MM.1S (cell line): Measurements from ENCODE around the gene HOXB5.

Experiments
- DNase-seq: peaks from one replicate; pipeline ENCODE4 v3.0.0-alpha.2; 2015
- H2AFZ ChIP-seq: fragments of 300-600 bp; sonication (generic); 2 replicates; pipeline ENCODE4 v1.6.0; 2016; ENCODE audit warnings: antibody characterized with exemption, low read length
- H3F3A ChIP-seq: fragments of 300-600 bp; sonication (generic); 2 replicates; pipeline ENCODE4 v1.6.1; 2016; ENCODE audit warnings: mild to moderate bottlenecking, antibody characterized with exemption, low read length, moderate library complexity, mixed read lengths; ENCODE audit not compliant: insufficient read depth
- H3K27ac ChIP-seq: fragments of 300-600 bp; sonication (generic); 2 replicates; pipeline ENCODE4 v1.5.1; 2016; ENCODE audit warnings: mild to moderate bottlenecking, low read length
- H3K27me3 ChIP-seq: fragments of 300-600 bp; sonication (generic); replicated peaks from 2 replicates; pipeline ENCODE4 v1.6.0; 2016; ENCODE audit warnings: low read length; ENCODE audit not compliant: insufficient read depth
- H3K36me3 ChIP-seq: fragments of 300-600 bp; sonication (generic); replicated peaks from 2 replicates; pipeline ENCODE4 v1.6.1; 2016; ENCODE audit warnings: mild to moderate bottlenecking, low read length, mixed read lengths; ENCODE audit not compliant: insufficient read depth
- H3K4me1 ChIP-seq: fragments of 300-600 bp; sonication (generic); 2 replicates; pipeline ENCODE4 v1.6.1; 2016; ENCODE audit warnings: low read length, mixed read lengths
- H3K4me2 ChIP-seq: fragments of 300-600 bp; sonication (generic); 2 replicates; pipeline ENCODE4 v1.6.0; 2016; ENCODE audit warnings: low read depth, low read length
- H3K4me3 ChIP-seq: fragments of 300-600 bp; sonication (generic); 2 replicates; pipeline ENCODE4 v1.5.1; 2016; ENCODE audit warnings: low read length, mixed read lengths
- H3K79me2 ChIP-seq: fragments of 300-600 bp; sonication (generic); 2 replicates; pipeline ENCODE4 v1.6.1; 2016; ENCODE audit warnings: mixed run types, low read length, mixed read lengths
- H3K9ac ChIP-seq: fragments of 300-600 bp; sonication (generic); 2 replicates; pipeline ENCODE4 v1.6.1; 2016; ENCODE audit warnings: low read length, mixed read lengths
- H3K9me2 ChIP-seq: fragments of 300-600 bp; sonication (generic); replicated peaks from 2 replicates; pipeline ENCODE4 v1.6.1; 2016; ENCODE audit warnings: mild to moderate bottlenecking, low read length, mixed read lengths; ENCODE audit not compliant: insufficient read depth
- H3K9me3 ChIP-seq: fragments of 300-600 bp; sonication (generic); replicated peaks from 2 replicates; pipeline ENCODE4 v1.6.1; 2016; ENCODE audit warnings: mild to moderate bottlenecking, low read length, mixed read lengths; ENCODE audit not compliant: insufficient read depth
- H4K20me1 ChIP-seq: fragments of 300-600 bp; sonication (generic); 2 replicates; pipeline ENCODE4 v1.6.1; 2016; ENCODE audit warnings: mild to moderate bottlenecking, low read length, moderate library complexity, mixed read lengths; ENCODE audit not compliant: insufficient read depth
- CTCF ChIP-seq: fragments of 300-600 bp; sonication (generic); IDR thresholded peaks from 2 replicates; pipeline ENCODE4 v1.5.1; 2016; ENCODE audit warnings: antibody characterized with exemption, low read length, mixed read lengths
- EZH2 ChIP-seq: fragments of 300-600 bp; sonication (generic); optimal IDR thresholded peaks from 2 replicates; pipeline ENCODE3; 2017; ENCODE audit warnings: low read depth, mild to moderate bottlenecking, antibody characterized with exemption, low read length, mixed read lengths
- EZH2phosphoT487 ChIP-seq: fragments of 300-600 bp; sonication (generic); IDR thresholded peaks from 2 replicates; pipeline ENCODE4 v1.6.1; 2018; ENCODE audit warnings: antibody characterized with exemption, low read length

HOXB5 gene

GRCh38 chr17:48627118-48627597, 33.6 kb upstream of the HOXB5 start:
- H3K9ac ChIP-seq, result no peak overlapping the region
- no peaks in the 10 kb centered on the region for H3F3A ChIP-seq
- no peaks in the 10 kb centered on the region for H3K79me2 ChIP-seq
- H3K36me3 ChIP-seq, result no peaks in the 10 kb centered on the region
- no peak overlapping the region for H2AFZ ChIP-seq
- H3K4me2 ChIP-seq, result peak overlapping the region; percentile 62; the same call in 1 of the 2 replicates
- H3K9me2 ChIP-seq, result no peaks in the 10 kb centered on the region
- H3K27me3 ChIP-seq, result peaks cover 81% of the 10 kb centered on the region
- H3K9me3 ChIP-seq, result no peaks in the 10 kb centered on the region
- H3K4me3 ChIP-seq, result no peak overlapping the region
- no peaks in the 10 kb centered on the region for H3K4me1 ChIP-seq
- TF ChIP-seq CTCF, result no peak
- no peak for TF ChIP-seq EZH2phosphoT487
- TF ChIP-seq EZH2, result no peak
- H3K27ac ChIP-seq, result no peak overlapping the region
- no peak for DNase-seq
- H4K20me1 ChIP-seq, result no peaks in the 10 kb centered on the region

GRCh38 chr17:48626245-48627117, 32.9 kb upstream of the HOXB5 start, which contains the start of gene HOXB9:
Gene HOXB9 (minus strand): TSS chr17:48626358. CDS start chr17:48626269, 89 bp downstream.
- Histone ChIP-seq H3F3A (no peaks in the 10 kb centered on the region), H3K9ac (no peak within 1 kb of the TSS; the same call in 1 of the 2 replicates), H3K79me2 (no peaks in the 10 kb centered on the region), H4K20me1 (no peaks in the 10 kb centered on the region), H3K4me2 (peak within 1 kb of the TSS; percentile 91), H3K27me3 (peaks cover 88% of the 10 kb centered on the region), H3K36me3 (no peaks in the 10 kb centered on the region), H3K27ac (no peak within 1 kb of the TSS), H3K9me2 (no peaks in the 10 kb centered on the region), H3K4me3 (peak within 1 kb of the TSS; percentile 52), H3K4me1 (no peaks in the 10 kb centered on the region), H2AFZ (peak within 1 kb of the TSS; percentile 25), H3K9me3 (no peaks in the 10 kb centered on the region)
- TF ChIP-seq EZH2 (no peak), EZH2phosphoT487 (no peak), CTCF (no peak)
- no peak for DNase-seq

GRCh38 chr17:48625495-48626244, 32.1 kb upstream of the HOXB5 start:
- H3K9me3 ChIP-seq, result no peaks in the 10 kb centered on the region
- no peaks in the 10 kb centered on the region for H3K4me1 ChIP-seq
- H3K4me3 ChIP-seq, result peak overlapping the region; percentile 52
- peak overlapping the region; percentile 91 for H3K4me2 ChIP-seq
- no peaks in the 10 kb centered on the region for H4K20me1 ChIP-seq
- H3K9me2 ChIP-seq, result no peaks in the 10 kb centered on the region
- peak overlapping the region; percentile 25 for H2AFZ ChIP-seq
- no peaks in the 10 kb centered on the region for H3F3A ChIP-seq
- H3K27ac ChIP-seq, result no peak overlapping the region
- peaks cover 92% of the 10 kb centered on the region for H3K27me3 ChIP-seq
- no peak for TF ChIP-seq CTCF
- no peak for TF ChIP-seq EZH2phosphoT487
- TF ChIP-seq EZH2, result no peak
- no peak overlapping the region; the same call in 1 of the 2 replicates for H3K9ac ChIP-seq
- H3K79me2 ChIP-seq, result no peaks in the 10 kb centered on the region
- peak; percentile 72 for DNase-seq
- H3K36me3 ChIP-seq, result no peaks in the 10 kb centered on the region
